GM10266 (cell line): Measurements from ENCODE around the gene SCN2B.

ENCODE experiments used
- DNase-seq: peaks from one replicate; pipeline ENCODE4 v3.0.0; 2012; ENCODE audit errors: extremely low spot score
- CTCF ChIP-seq: IDR thresholded peaks from 2 replicates; pipeline ENCODE4 v1.5.1; 2012; ENCODE audit warnings: mild to moderate bottlenecking, low read depth; ENCODE audit not compliant: control insufficient read depth, insufficient read depth; ENCODE audit errors: missing control alignments

The SCN2B gene

GRCh38 chr11:118171269-118172062 is 5.0 kb downstream of the SCN2B start:
- DNase-seq, result peak; percentile 78
- peak; percentile 93 for TF ChIP-seq CTCF

DNA sequence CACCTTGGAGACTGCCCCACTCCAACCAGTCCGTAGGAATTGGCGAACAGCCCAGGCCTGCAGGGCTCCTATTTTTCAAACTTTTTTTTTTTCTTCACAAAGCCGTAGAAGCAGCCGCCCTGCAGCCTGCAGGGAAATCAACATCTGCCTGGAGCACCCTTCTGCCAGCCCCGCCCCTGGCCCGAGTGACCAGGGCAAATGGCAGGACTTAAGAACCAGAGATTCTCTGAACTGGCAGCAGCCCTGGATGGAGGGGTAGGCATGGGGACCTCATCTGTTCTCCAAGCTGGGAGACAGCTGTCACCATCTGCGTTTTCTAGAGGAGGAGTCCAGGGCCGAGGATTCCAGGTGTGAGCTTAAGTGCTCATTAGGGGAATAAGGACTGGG is 5.6 kb downstream of the SCN2B start:
- no peak for DNase-seq
- TF ChIP-seq CTCF, result no peak

- TF ChIP-seq CTCF, result no peak
- DNase-seq, result no peak
Measured at GRCh38 chr11:118170231-118170630, 6.2 kb downstream of the SCN2B start.

- no peak for TF ChIP-seq CTCF
- no peak for DNase-seq
Measured at GRCh38 chr11:118169300-118170140, 6.9 kb downstream of the SCN2B start.

- TF ChIP-seq CTCF, result no peak
- DNase-seq, result no peak
Measured at GRCh38 chr11:118168751-118169150, 7.7 kb downstream of the SCN2B start.

GRCh38 chr11:118168316-118168715 is 8.1 kb downstream of the SCN2B start:
- no peak for DNase-seq
- TF ChIP-seq CTCF, result no peak

- no peak for DNase-seq
- TF ChIP-seq CTCF, result no peak
Measured at GRCh38 chr11:118167906-118168305, 8.5 kb downstream of the SCN2B start.
